GM12878 (cell line): ENCODE data around the gene ENOX2. TPM values are rescaled to one million over a fixed set of nuclear protein-coding genes. Genes with fewer than 3 reads are reported as not detected.

Source experiments
- ATAC-seq: fragments of 200-7000 bp; cut with Tn5 transposase; 3 replicates; pipeline ENCODE4 v1.9.1; 2020; ENCODE audit warnings: mild to moderate bottlenecking, moderate library complexity
- BruUV-seq: library from RNA; stranded (reverse); fragments of 400-500 nt; replicated peaks from 2 replicates; lab custom pipeline; 2021; lab: Mats Ljungman, UMichigan
- CTCF ChIA-PET: fragments of 300-600 bp; sonication (Branson Sonifier 250); formaldehyde crosslinking; extraction: SDS; loops from one replicate; lab custom pipeline; 2021; ENCODE audit warnings: inconsistent platforms; lab: Yijun Ruan, JAX
- POLR2A ChIA-PET: fragments of 350-600 bp; formaldehyde crosslinking; extraction: SDS; loops from one replicate; lab custom pipeline; 2021; ENCODE audit warnings: inconsistent platforms; lab: Charles Lee
- RAD21 ChIA-PET: fragments of 300-600 bp; sonication (Branson Sonifier 250); formaldehyde crosslinking; loops from one replicate; lab custom pipeline; 2023; ENCODE audit warnings: antibody characterized with exemption; ENCODE audit not compliant: unreplicated experiment; lab: Charles Lee
- SMC1A ChIA-PET: fragments of 300-600 bp; sonication (Branson Sonifier 250); formaldehyde crosslinking; loops from one replicate; lab custom pipeline; 2023; ENCODE audit not compliant: unreplicated experiment, uncharacterized antibody; lab: Charles Lee
- DNase-seq: peaks from one replicate; pipeline ENCODE4 v3.0.0-alpha.2; 2011; ENCODE audit warnings: low read depth, low spot score
- FAIRE-seq: peaks from 3 replicates; lab custom pipeline; 2011; peaks lifted over from hg19 to GRCh38; lab: Jason Lieb, UNC
- H2AFZ ChIP-seq: 2 replicates; pipeline ENCODE4 v1.6.0; 2011; ENCODE audit warnings: low read depth, low read length, control low read depth; ENCODE audit not compliant: control insufficient read depth
- H3K27ac ChIP-seq: 2 replicates; pipeline ENCODE4 v1.5.1; 2011; ENCODE audit warnings: control low read depth; ENCODE audit not compliant: control insufficient read depth, insufficient read depth
- H3K27me3 ChIP-seq, 2 experiments: replicated peaks in 1 of 2; 2 replicates each; pipeline versions ENCODE4 v1.6.0 to v1.6.1; 2011; ENCODE audit warnings: low read length in 1 of 2; ENCODE audit not compliant: control insufficient read depth in 2 of 2, insufficient read depth in 2 of 2
- H3K36me3 ChIP-seq, 2 experiments: 2 replicates each; pipeline ENCODE4 v1.5.1; 2011; ENCODE audit warnings: low read length in 1 of 2; ENCODE audit not compliant: control insufficient read depth in 2 of 2, insufficient read depth in 2 of 2
- H3K4me1 ChIP-seq: 2 replicates; pipeline ENCODE4 v1.6.1; 2011; ENCODE audit warnings: mild to moderate bottlenecking, low read length, moderate library complexity, mixed read lengths; ENCODE audit not compliant: control insufficient read depth, insufficient read depth
- H3K4me2 ChIP-seq: 2 replicates; pipeline ENCODE4 v1.6.0; 2011; ENCODE audit warnings: control low read depth; ENCODE audit not compliant: control insufficient read depth, insufficient read depth
- H3K4me3 ChIP-seq: fragments of 200-600 bp; sonication (generic); 2 replicates; pipeline ENCODE4 v1.5.1; 2016
- H3K79me2 ChIP-seq: 2 replicates; pipeline ENCODE4 v1.6.0; 2011; ENCODE audit warnings: low read length; ENCODE audit not compliant: control insufficient read depth, insufficient read depth
- H3K9ac ChIP-seq: 2 replicates; pipeline ENCODE4 v1.8.0; 2011; ENCODE audit warnings: low read length, control low read depth, mixed read lengths; ENCODE audit not compliant: control insufficient read depth, insufficient read depth
- H3K9me3 ChIP-seq: replicated peaks from 3 replicates; pipeline ENCODE4 v1.5.1; 2011; ENCODE audit warnings: mild to moderate bottlenecking, low read length; ENCODE audit not compliant: control insufficient read depth, insufficient read depth
- H4K20me1 ChIP-seq: 2 replicates; pipeline ENCODE4 v1.6.0; 2011; ENCODE audit not compliant: control insufficient read depth, insufficient read depth
- CBX5 ChIP-seq: sonication (generic); IDR thresholded peaks from 2 replicates; pipeline ENCODE4 v1.6.1; 2016; ENCODE audit warnings: low read depth, moderate library complexity, mild to moderate bottlenecking, inconsistent platforms
- EGR1 ChIP-seq, 2 experiments: IDR thresholded peaks; 1 replicate in 1 of 2; 2 replicates in 1 of 2; pipeline ENCODE4 v1.6.1; 2011 to 2012; ENCODE audit warnings: low read depth in 2 of 2, low read length in 2 of 2, borderline replicate concordance in 1 of 2, mild to moderate bottlenecking in 1 of 2, moderate library complexity in 1 of 2
- FOXM1 ChIP-seq: IDR thresholded peaks from 2 replicates; pipeline ENCODE4 v1.6.1; 2012; ENCODE audit warnings: low read depth, mild to moderate bottlenecking, inconsistent platforms, low read length, moderate library complexity
- HDGF ChIP-seq: fragments of 450-650 bp; IDR thresholded peaks from 2 replicates; pipeline ENCODE4 v1.6.1; 2016; ENCODE audit warnings: antibody characterized with exemption
- JUNB ChIP-seq: IDR thresholded peaks from 2 replicates; pipeline ENCODE4 v1.6.1; 2016; ENCODE audit warnings: antibody characterized with exemption, mild to moderate bottlenecking
- MYC ChIP-seq: IDR thresholded peaks from 2 replicates; pipeline ENCODE4 v1.6.1; 2011; ENCODE audit warnings: mild to moderate bottlenecking, low read length, moderate library complexity, inconsistent platforms; ENCODE audit not compliant: insufficient read depth, insufficient replicate concordance, insufficient read length, severe bottlenecking
- POLR2AphosphoS2 ChIP-seq: IDR thresholded peaks from 2 replicates; pipeline ENCODE4 v1.6.1; 2011; ENCODE audit warnings: low read depth, mild to moderate bottlenecking, low read length, improper control_type of control experiment, moderate library complexity
- RAD21 ChIP-seq: IDR thresholded peaks from 2 replicates; pipeline ENCODE4 v1.6.1; 2011; ENCODE audit warnings: mild to moderate bottlenecking, low read depth, low read length, moderate library complexity; ENCODE audit not compliant: insufficient read depth
- RFX5 ChIP-seq: IDR thresholded peaks from 2 replicates; pipeline ENCODE4 v1.6.1; 2011; ENCODE audit warnings: low read depth, low read length, improper control_type of control experiment
- SRF ChIP-seq, 2 experiments: IDR thresholded peaks; 2 replicates each; pipeline ENCODE4 v1.6.1; 2011; ENCODE audit warnings: low read depth in 2 of 2, low read length in 2 of 2, mild to moderate bottlenecking in 1 of 2, moderate library complexity in 1 of 2
- ZNF622 ChIP-seq: fragments of 450-650 bp; IDR thresholded peaks from 2 replicates; pipeline ENCODE4 v1.6.1; 2017; ENCODE audit warnings: mild to moderate bottlenecking, inconsistent platforms
- ZSCAN29 ChIP-seq: fragments of 450-650 bp; IDR thresholded peaks from 2 replicates; pipeline ENCODE4 v1.6.1; 2017; ENCODE audit warnings: mild to moderate bottlenecking, moderate library complexity
- WGBS: methylation state at CpG from one replicate; pipeline ENCODE4 v1.1.6; 2016; ENCODE audit warnings: low lambda C conversion rate; ENCODE audit not compliant: insufficient replicate concordance, insufficient coverage; ENCODE audit errors: missing lambda C conversion rate; 5-methylcytosine and 5-hydroxymethylcytosine counted together
- in situ Hi-C: fragments of 300-500 bp; cut with MboI; formaldehyde crosslinking; loops from 9 replicates; pipeline ENCODE4 v1.14.3; 2018; ENCODE audit warnings: mixed read lengths
- intact Hi-C: fragments of 100-400 bp; cut with micrococcal nuclease; formaldehyde crosslinking; loops from one replicate; pipeline ENCODE4 v1.14.2; 2022; ENCODE audit not compliant: unreplicated experiment
- polyA plus RNA-seq, 11 experiments: library from polyadenylated mRNA; depleted of rRNA in 4 of 11; unstranded in 6 of 11; stranded (reverse) in 5 of 11; fragments of >200 nt; fragmentation: Nextera tagmentation in 4 of 11; fragmentation: Illumina TruSeq in 1 of 11; extraction: Ambion mirVana in 4 of 11; extraction: Trizol in 1 of 11; gene quantifications; 1 replicate in 1 of 11; 2 replicates in 10 of 11; pipeline versions ENCODE4 v1.2.1 to v1.2.3, GENCODE V29; 2011 to 2016; ENCODE audit warnings: inconsistent platforms in 2 of 11, missing spikeins in 2 of 11, low read depth in 1 of 11
- total RNA-seq, 4 experiments: library from RNA; depleted of rRNA in 3 of 4; stranded (reverse); fragments of >200 nt in 3 of 4; fragmentation: Illumina TruSeq in 1 of 4; extraction: Trizol in 1 of 4; gene quantifications; 2 replicates each; pipeline versions ENCODE4 v1.2.1 to v1.2.3, GENCODE V29; 2013 to 2021

Gene ENOX2
- total and polyA plus RNA-seq, 10 of the 15 experiments (the other 5 are each of a cell fraction or from before 2014, with no cell fraction given): 3.2 to 13.0 (median 7.7) TPM

DNA sequence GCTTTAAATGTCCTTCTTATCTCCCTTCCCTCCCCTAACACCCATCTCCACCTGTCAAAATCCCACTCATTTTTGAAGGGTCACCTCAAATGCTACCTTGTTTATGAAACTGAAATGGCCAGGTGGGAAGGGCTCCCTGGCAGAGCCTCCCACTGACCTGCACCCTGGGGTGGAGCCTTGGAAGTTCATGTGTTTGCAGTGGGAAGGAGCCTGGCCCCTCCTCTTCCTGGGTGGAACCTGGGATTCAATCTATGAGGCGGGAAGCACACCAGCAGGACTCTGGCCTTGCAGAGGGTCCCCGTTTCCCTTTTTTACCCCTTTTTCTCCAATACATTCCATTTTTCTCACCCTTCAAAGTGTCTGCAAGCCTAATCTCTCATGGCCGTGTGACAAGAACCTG, 197.4 kb downstream of the ENOX2 start:
- Histone ChIP-seq H3K4me3 (no peak overlapping the region), H3K27me3 (no peaks in the 10 kb centered on the region), H3K79me2 (no peaks in the 10 kb centered on the region), H3K9ac (no peak overlapping the region), H3K36me3 (no peaks in the 10 kb centered on the region), H3K27ac (no peak overlapping the region), H3K4me1 (no peaks in the 10 kb centered on the region), H2AFZ (no peak overlapping the region), H4K20me1 (no peaks in the 10 kb centered on the region), H3K9me3 (no peaks in the 10 kb centered on the region), H3K4me2 (no peak overlapping the region)
- BruUV-seq: no TSS peak
- in situ Hi-C loops: no loop called here
- TF ChIP-seq MYC: no peak
- TF ChIP-seq EGR1 (IDR thresholded peaks at IDR 0.05; ENCODE audit: borderline replicate concordance in 1 of 2, low read depth in 2 of 2, low read length in 2 of 2): no peak
- no peak for TF ChIP-seq POLR2AphosphoS2
- no peak for TF ChIP-seq RFX5
- TF ChIP-seq CBX5: no peak
- no peak for TF ChIP-seq ZSCAN29
- no peak for TF ChIP-seq JUNB
- TF ChIP-seq FOXM1: no peak
- TF ChIP-seq SRF (IDR thresholded peaks at IDR 0.05; ENCODE audit: low read depth in 2 of 2, low read length in 2 of 2): no peak
- no peak for TF ChIP-seq ZNF622
- no peak for TF ChIP-seq RAD21
- TF ChIP-seq HDGF: no peak
- intact Hi-C loops: no loop called here
- no peak for ATAC-seq
- CTCF ChIA-PET: no interaction called here
- RAD21 ChIA-PET: no interaction called here
- SMC1A ChIA-PET: no interaction called here
- POLR2A ChIA-PET: no interaction called here
- no peak for DNase-seq
- WGBS: 43% methylated on average over 3 of the region's 3 CpGs
- no peak for FAIRE-seq
